GM12872 (cell line): ENCODE data around the gene AFG1L.

Experiments used
- CTCF ChIP-seq: IDR thresholded peaks from 3 replicates; pipeline ENCODE4 v1.5.1; 2011; ENCODE audit warnings: low read depth, mild to moderate bottlenecking, low read length, moderate library complexity; ENCODE audit not compliant: insufficient read depth

AFG1L gene

DNA sequence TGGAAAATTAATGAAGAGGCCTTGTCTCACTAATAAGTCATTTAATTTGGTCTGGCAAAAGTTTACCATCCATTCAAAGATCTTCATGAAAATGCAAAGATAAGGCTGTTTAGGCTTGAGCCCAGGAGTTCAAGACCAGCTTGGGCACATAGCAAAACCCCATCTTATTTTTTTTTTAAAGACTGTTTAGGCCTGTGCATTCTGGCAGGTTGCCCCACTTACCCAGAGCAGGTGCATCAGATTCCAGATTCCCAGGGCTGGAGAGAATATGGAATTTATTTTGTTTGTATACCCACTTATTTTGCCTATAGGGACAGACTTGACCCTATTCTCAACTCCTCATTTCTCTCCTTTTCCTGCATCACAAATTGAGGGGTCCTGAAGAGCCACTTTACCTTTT is 271.6 kb downstream of the AFG1L start:
- TF ChIP-seq CTCF = no peak

- TF ChIP-seq CTCF = no peak
These were observed 273.2 kb downstream of the AFG1L start for GRCh38 chr6:108568101-108568500.

GRCh38 chr6:108568551-108569305 is 273.9 kb downstream of the AFG1L start:
- no peak for TF ChIP-seq CTCF

DNA sequence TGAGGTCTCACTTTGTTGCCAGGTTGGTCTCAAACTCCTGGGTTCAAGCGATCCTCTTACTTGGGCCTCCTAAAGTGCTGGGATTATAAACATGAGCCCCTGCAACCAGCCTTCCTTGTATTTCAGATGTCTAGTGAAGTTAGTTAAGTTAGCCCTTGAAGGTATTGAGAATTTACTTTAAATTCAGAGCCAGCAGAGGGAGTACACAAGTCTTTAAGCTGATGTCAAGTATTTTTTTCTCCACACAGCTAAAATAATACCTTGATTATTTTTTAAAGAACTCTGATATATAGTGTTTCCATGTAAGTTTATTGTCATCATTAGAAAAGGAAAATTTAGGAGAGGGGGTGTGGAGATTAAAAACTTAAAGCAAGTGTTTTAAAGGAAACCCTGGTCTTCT is 275.7 kb downstream of the AFG1L start:
- TF ChIP-seq CTCF = no peak

DNA sequence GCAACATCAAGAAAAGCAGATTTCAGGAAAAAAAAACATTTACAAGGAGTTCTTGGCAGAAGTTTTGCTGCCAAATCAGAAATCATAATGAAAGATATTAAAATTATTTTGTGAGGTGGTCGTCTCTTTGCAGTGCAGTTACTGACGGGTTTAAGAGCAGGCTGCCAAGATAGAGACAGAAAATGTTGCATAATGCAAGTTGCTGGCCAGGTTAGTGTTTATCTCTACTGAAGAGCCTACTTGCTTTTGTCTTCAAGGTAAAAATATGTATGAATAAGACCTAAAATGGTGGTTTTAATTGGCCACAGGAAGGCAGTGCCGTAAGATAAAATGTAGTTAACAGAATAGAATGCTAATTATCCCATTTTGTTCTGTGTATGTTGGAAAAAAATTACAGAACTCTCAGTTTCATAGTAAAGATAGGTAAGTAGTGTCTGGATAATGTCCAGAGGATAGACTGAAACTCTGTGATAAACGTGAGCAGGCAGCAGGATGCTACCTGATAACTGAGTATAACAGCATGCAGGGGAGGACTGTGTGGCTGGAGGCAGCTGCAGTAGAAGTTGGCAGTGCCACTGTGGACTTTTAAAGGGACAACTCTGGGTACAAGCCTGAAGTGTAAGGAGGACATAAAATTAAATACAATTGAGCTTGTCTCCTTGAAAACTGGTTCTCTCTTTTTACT is 279.7 kb downstream of the AFG1L start:
- TF ChIP-seq CTCF = no peak
